Ascending aorta (tissue), 2 donors: ENCODE measurements around the gene RHCG. TPM values are rescaled to one million over a fixed set of nuclear protein-coding genes. Genes with fewer than 3 reads are reported as not detected.

Experiments used
- DNase-seq, 2 donors: peaks; one replicate each; pipeline ENCODE4 v3.0.0-alpha.2; 2019; ENCODE audit warnings: low spot score in 2 of 2
- H3K27ac ChIP-seq, 2 donors: fragments of 200-600 bp; sonication (generic); one replicate each; pipeline ENCODE4 v1.5.1; 2016 to 2017; ENCODE audit warnings: mild to moderate bottlenecking in 1 of 2
- H3K27me3 ChIP-seq: fragments of 200-600 bp; sonication (generic); one replicate; pipeline ENCODE4 v1.5.1; 2017
- H3K36me3 ChIP-seq, 2 donors: fragments of 200-600 bp; sonication (generic); one replicate each; pipeline ENCODE4 v1.5.1; 2016
- H3K4me1 ChIP-seq, 2 donors: fragments of 200-600 bp; sonication (generic); one replicate each; pipeline ENCODE4 v1.5.1; 2016 to 2017; ENCODE audit warnings: mild to moderate bottlenecking in 1 of 2
- H3K4me3 ChIP-seq, 2 donors: fragments of 200-600 bp; sonication (generic); one replicate each; pipeline ENCODE4 v1.5.1; 2016 to 2017; ENCODE audit warnings: mild to moderate bottlenecking in 1 of 2
- H3K9me3 ChIP-seq, 2 donors: fragments of 200-600 bp; sonication (generic); one replicate each; pipeline ENCODE4 v1.5.1; 2016
- CTCF ChIP-seq, 3 experiments: fragments of 200-600 bp in 2 of 3; fragments of 450-650 bp in 1 of 3; sonication (generic) in 2 of 3; IDR thresholded peaks; one replicate each; pipeline ENCODE4 v1.5.1; 2016 to 2019; ENCODE audit warnings: antibody characterized with exemption in 3 of 3, mild to moderate bottlenecking in 1 of 3, moderate library complexity in 1 of 3
- intact Hi-C: fragments of 100-400 bp; cut with DNase I; formaldehyde crosslinking; loops from one replicate; pipeline ENCODE4 v1.15.1; 2023
- total RNA-seq: library from RNA; depleted of rRNA; stranded (reverse); fragments of >200 nt; gene quantifications from one replicate; pipeline ENCODE4 v1.1.0, GENCODE V29; 2016

The RHCG gene
- total RNA-seq, 1 donor from 2014 or later: 0.43 TPM

GRCh38 chr15:89429023-89429422 is 67.4 kb downstream of the RHCG start:
- no peaks in the 10 kb centered on the region for H3K9me3 ChIP-seq
- peaks cover 0 to 2% of the 10 kb centered on the region in 2 donors for H3K4me1 ChIP-seq
- DNase-seq: no peak
- no peak overlapping the region for H3K4me3 ChIP-seq
- no peak overlapping the region for H3K27ac ChIP-seq
- H3K27me3 ChIP-seq: no peaks in the 10 kb centered on the region
- no peaks in the 10 kb centered on the region for H3K36me3 ChIP-seq
- TF ChIP-seq CTCF (IDR thresholded peaks at IDR 0.05): no peak
- intact Hi-C loops: no loop called here

GRCh38 chr15:89428246-89428645 is 68.1 kb downstream of the RHCG start:
- no peak for TF ChIP-seq CTCF (IDR thresholded peaks at IDR 0.05)
- DNase-seq: no peak
- intact Hi-C loops: no loop called here

DNA sequence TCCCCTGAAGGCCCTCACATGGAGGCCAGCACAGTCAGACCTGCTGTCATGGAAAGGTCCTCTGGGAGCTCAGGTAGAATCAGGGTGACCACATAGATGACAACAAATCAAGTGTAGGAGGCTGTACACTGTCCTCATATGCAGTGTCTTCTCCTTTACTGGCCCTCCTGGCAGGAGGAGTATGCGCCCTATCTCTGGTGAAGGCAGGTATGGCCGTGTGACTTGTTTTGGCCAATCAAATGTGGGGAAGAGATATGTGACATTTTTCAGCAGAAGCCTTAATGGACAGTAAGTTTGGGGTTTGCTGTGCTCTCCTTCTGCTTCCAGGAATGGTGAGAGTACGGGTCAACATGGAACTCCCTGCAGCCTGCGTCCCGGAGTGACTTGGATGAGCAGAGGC is 69.9 kb downstream of the RHCG start:
- Histone ChIP-seq H3K27ac (no peak overlapping the region), H3K9me3 (no peaks in the 10 kb centered on the region), H3K36me3 (no peaks in the 10 kb centered on the region), H3K4me1 (peaks cover 0 to 2% of the 10 kb centered on the region in 2 donors), H3K27me3 (no peaks in the 10 kb centered on the region), H3K4me3 (no peak overlapping the region)
- TF ChIP-seq CTCF (IDR thresholded peaks at IDR 0.05): no peak
- intact Hi-C loops: no loop called here
- no peak for DNase-seq

More at GRCh38 chr15:89428246-89428645, 68.1 kb downstream of the RHCG start:
- Histone ChIP-seq H3K27me3 (no peaks in the 10 kb centered on the region), H3K4me1 (peaks cover 0 to 2% of the 10 kb centered on the region in 2 donors), H3K9me3 (no peaks in the 10 kb centered on the region), H3K27ac (no peak overlapping the region), H3K4me3 (no peak overlapping the region), H3K36me3 (no peaks in the 10 kb centered on the region)

DNA sequence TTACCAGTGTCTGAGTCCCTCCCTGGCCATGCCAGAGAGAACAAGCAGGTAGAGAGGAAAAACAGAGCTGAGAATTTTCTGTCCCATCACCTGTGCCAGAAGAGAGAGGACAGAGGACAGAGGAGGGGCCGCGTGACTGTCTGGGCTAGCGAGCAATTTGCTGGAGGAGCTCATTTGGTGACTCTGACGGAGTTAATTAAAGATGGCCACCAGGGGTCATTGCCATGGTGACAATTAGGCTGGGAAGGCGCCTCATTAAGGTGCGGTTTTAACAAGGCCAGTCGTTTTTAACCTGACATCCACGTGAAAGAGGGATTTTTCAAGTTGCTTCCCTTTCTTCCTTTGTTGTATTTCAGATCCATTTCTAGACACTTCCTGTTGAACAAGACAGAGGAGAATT is 72.4 kb downstream of the RHCG start:
- no peak for DNase-seq
- Histone ChIP-seq H3K4me3 (no peak overlapping the region), H3K36me3 (no peaks in the 10 kb centered on the region), H3K9me3 (no peaks in the 10 kb centered on the region), H3K27me3 (no peaks in the 10 kb centered on the region), H3K27ac (no peak overlapping the region), H3K4me1 (no peaks in the 10 kb centered on the region)
- TF ChIP-seq CTCF (IDR thresholded peaks at IDR 0.05): no peak
- intact Hi-C loops: no loop called here

Other genes starting within 250 kb of the RHCG start
- gene POLG, start 161.8 kb downstream of the RHCG start, total RNA-seq: 69.1 TPM
- gene TICRR, start 78.9 kb upstream of the RHCG start, total RNA-seq: not detected
- gene KIF7, start 158.9 kb upstream of the RHCG start, total RNA-seq: 39.1 TPM
- gene PLIN1, start 182.8 kb upstream of the RHCG start, total RNA-seq: 39.3 TPM
- 34.2 TPM for gene PEX11A, start 194.2 kb upstream of the RHCG start, total RNA-seq
- not detected for gene WDR93, start 194.2 kb upstream of the RHCG start, total RNA-seq